K562 (cell line): ENCODE data around the gene PAX5. TPM values are rescaled to one million over a fixed set of nuclear protein-coding genes. Genes with fewer than 3 reads are reported as not detected.

Experiments
- ATAC-seq: fragments of 200-7000 bp; cut with Tn5 transposase; 3 replicates; pipeline ENCODE4 v1.9.1; 2020; ENCODE audit warnings: moderate library complexity
- BruUV-seq: library from RNA; stranded (reverse); fragments of 400-500 nt; replicated peaks from 2 replicates; lab custom pipeline; 2021; lab: Mats Ljungman, UMichigan
- CTCF ChIA-PET: fragments of 300-600 bp; formaldehyde crosslinking; extraction: SDS; loops from one replicate; lab custom pipeline; 2021; ENCODE audit warnings: low intra/inter-chr PET ratio; lab: Yijun Ruan, JAX
- POLR2A ChIA-PET: fragments of 300-600, 350-650 bp; sonication (Branson Sonifier 250); formaldehyde crosslinking; extraction: SDS; loops from one replicate; lab custom pipeline; 2021; ENCODE audit warnings: antibody characterized with exemption, inconsistent platforms; lab: Yijun Ruan, JAX
- DNase-seq, 4 experiments: peaks; one replicate each; pipeline versions ENCODE4 v3.0.0 to v3.0.0-alpha.2; 2011 to 2018; ENCODE audit warnings: low spot score in 3 of 4, mixed read lengths in 3 of 4; ENCODE audit errors: extremely low read depth in 1 of 4
- FAIRE-seq: peaks from 2 replicates; lab custom pipeline; 2011; peaks lifted over from hg19 to GRCh38; lab: Jason Lieb, UNC
- H2AFZ ChIP-seq: 2 replicates; pipeline ENCODE4 v1.6.0; 2011; ENCODE audit warnings: low read depth, low read length, control low read depth, inconsistent platforms
- H3K27ac ChIP-seq: fragments of 200-600 bp; 3 replicates; pipeline ENCODE4 v1.8.0; 2011; ENCODE audit warnings: low read depth, mild to moderate bottlenecking, control low read depth, inconsistent platforms, low read length, moderate library complexity, mixed read lengths; ENCODE audit errors: extremely low read depth
- H3K27me3 ChIP-seq, 2 experiments: fragments of 300-600 bp in 1 of 2; 2 replicates in 1 of 2; 3 replicates in 1 of 2; pipeline versions ENCODE4 v1.6.0 to v1.8.0; 2011; ENCODE audit warnings: inconsistent platforms in 2 of 2, low read length in 2 of 2, mild to moderate bottlenecking in 1 of 2, mixed read lengths in 1 of 2, moderate library complexity in 1 of 2; ENCODE audit not compliant: control insufficient read depth in 2 of 2, insufficient read depth in 2 of 2
- H3K36me3 ChIP-seq: fragments of 300-600 bp; 3 replicates; pipeline ENCODE4 v1.8.0; 2011; ENCODE audit warnings: mild to moderate bottlenecking, low read length, inconsistent platforms; ENCODE audit not compliant: control insufficient read depth, insufficient read depth
- H3K4me1 ChIP-seq, 2 experiments: fragments of 200-600 bp in 1 of 2; replicated peaks in 1 of 2; 2 replicates in 1 of 2; 3 replicates in 1 of 2; pipeline versions ENCODE4 v1.5.1 to v1.8.0; 2011; ENCODE audit warnings: inconsistent platforms in 2 of 2, low read length in 2 of 2, mild to moderate bottlenecking in 1 of 2, mixed read lengths in 1 of 2, moderate library complexity in 1 of 2; ENCODE audit not compliant: control insufficient read depth in 2 of 2, insufficient read depth in 2 of 2
- H3K4me2 ChIP-seq: 2 replicates; pipeline ENCODE4 v1.6.1; 2011; ENCODE audit warnings: low read length, control low read depth, inconsistent platforms, mixed read lengths; ENCODE audit not compliant: insufficient read depth
- H3K4me3 ChIP-seq: fragments of 200-600 bp; sonication (generic), shearing (Covaris generic); 2 replicates; pipeline ENCODE4 v1.5.1; 2016; ENCODE audit warnings: control low read depth, inconsistent platforms
- H3K79me2 ChIP-seq: fragments of 200-600 bp; 3 replicates; pipeline ENCODE4 v1.8.0; 2011; ENCODE audit warnings: low read length, inconsistent platforms; ENCODE audit not compliant: control insufficient read depth, insufficient read depth
- H3K9ac ChIP-seq, 2 experiments: 2 replicates each; pipeline versions ENCODE4 v1.6.0 to v1.6.1; 2011; ENCODE audit warnings: low read depth in 2 of 2, low read length in 2 of 2, control low read depth in 1 of 2, inconsistent platforms in 1 of 2, mild to moderate bottlenecking in 1 of 2, mixed read lengths in 1 of 2; ENCODE audit not compliant: insufficient read depth in 1 of 2
- H3K9me1 ChIP-seq: one replicate; pipeline ENCODE4 v1.6.0; 2011; ENCODE audit warnings: inconsistent platforms, mild to moderate bottlenecking, low read length, moderate library complexity; ENCODE audit not compliant: control insufficient read depth, insufficient read depth
- H3K9me3 ChIP-seq: replicated peaks from 2 replicates; pipeline ENCODE4 v1.5.1; 2011; ENCODE audit warnings: low read depth, low read length, inconsistent platforms; ENCODE audit not compliant: control insufficient read depth, insufficient read depth
- H4K20me1 ChIP-seq: replicated peaks from 2 replicates; pipeline ENCODE4 v1.6.1; 2011; ENCODE audit warnings: low read length, inconsistent platforms, mixed read lengths; ENCODE audit not compliant: control insufficient read depth, insufficient read depth
- CC2D1A ChIP-seq: fragments of 450-650 bp; IDR thresholded peaks from 2 replicates; pipeline ENCODE4 v1.6.1; 2017; ENCODE audit warnings: mild to moderate bottlenecking
- DNMT1 ChIP-seq: fragments of 450-650 bp; IDR thresholded peaks from 2 replicates; pipeline ENCODE4 v1.6.1; 2016; ENCODE audit warnings: antibody characterized with exemption, mild to moderate bottlenecking
- EGR1 ChIP-seq: fragments of 450-650 bp; conservative IDR thresholded peaks from 2 replicates; pipeline ENCODE4 v1.6.1; 2017; ENCODE audit warnings: mild to moderate bottlenecking
- ETV1 ChIP-seq: fragments of 450-650 bp; conservative IDR thresholded peaks from 2 replicates; pipeline ENCODE4 v1.6.1; 2016; ENCODE audit warnings: missing genetic modification characterization, control low read depth, low read depth, missing compliant biosample characterization
- MTF1 ChIP-seq: fragments of 250-450 bp; sonication (Bioruptor Pico); IDR thresholded peaks from 2 replicates; pipeline ENCODE4 v1.9.0; 2021; ENCODE audit warnings: moderate library complexity, mild to moderate bottlenecking, inconsistent platforms, borderline replicate concordance
- OTX1 ChIP-seq: fragments of 450-650 bp; formaldehyde crosslinking; IDR thresholded peaks from 2 replicates; pipeline ENCODE4 v1.4.0; 2022; ENCODE audit warnings: mild to moderate bottlenecking
- PTBP1 ChIP-seq: fragments of 200-400 bp; formaldehyde crosslinking; IDR thresholded peaks from 2 replicates; pipeline ENCODE4 v1.6.1; 2017; ENCODE audit warnings: low read depth, low read length
- RBBP5 ChIP-seq: fragments of 200-600 bp; sonication (generic); IDR thresholded peaks from 2 replicates; pipeline ENCODE4 v1.6.1; 2012; ENCODE audit warnings: borderline replicate concordance, mild to moderate bottlenecking, low read length, control low read depth, inconsistent platforms; ENCODE audit not compliant: insufficient read depth, poor library complexity, severe bottlenecking
- RBM14 ChIP-seq: fragments of 200-400 bp; formaldehyde crosslinking; IDR thresholded peaks from 2 replicates; pipeline ENCODE4 v1.6.1; 2018; ENCODE audit warnings: low read depth, mild to moderate bottlenecking, low read length, moderate library complexity, borderline replicate concordance; ENCODE audit not compliant: insufficient read depth
- RBM22 ChIP-seq: fragments of 200-400 bp; formaldehyde crosslinking; IDR thresholded peaks from 2 replicates; pipeline ENCODE4 v1.6.1; 2018; ENCODE audit warnings: low read length, low read depth; ENCODE audit not compliant: poor library complexity, severe bottlenecking
- TBL1XR1 ChIP-seq, 2 experiments: IDR thresholded peaks; 2 replicates each; pipeline ENCODE4 v1.6.1; 2012; ENCODE audit warnings: improper control_type of control experiment in 2 of 2, low read length in 2 of 2, mild to moderate bottlenecking in 1 of 2
- XRCC4 ChIP-seq: IDR thresholded peaks from one replicate; pipeline ENCODE4 v1.6.1; 2011; ENCODE audit not compliant: insufficient read depth, insufficient read length; ENCODE audit errors: extremely low read depth
- ZNF445 ChIP-seq: fragments of 250-450 bp; sonication (Bioruptor Pico); IDR thresholded peaks from 2 replicates; pipeline ENCODE4 v1.4.0; 2020; ENCODE audit warnings: low read depth, mild to moderate bottlenecking, moderate library complexity
- ZNF717 ChIP-seq: fragments of 250-450 bp; sonication (Bioruptor Pico); IDR thresholded peaks from 2 replicates; pipeline ENCODE4 v1.5.0; 2021
- ZNF766 ChIP-seq: fragments of 200-800 bp; sonication (Bioruptor generic); conservative IDR thresholded peaks from 2 replicates; pipeline ENCODE4 v1.6.1; 2016; ENCODE audit warnings: missing genetic modification characterization, missing compliant biosample characterization
- WGBS: fragments of 100-300 bp; shearing (Covaris generic); methylation state at CpG from one replicate; pipeline ENCODE4 v1.1.6; 2016; ENCODE audit warnings: low coverage, mixed read lengths; ENCODE audit not compliant: insufficient coverage; ENCODE audit errors: missing lambda C conversion rate; 5-methylcytosine and 5-hydroxymethylcytosine counted together
- in situ Hi-C: fragments of 300-500 bp; cut with MboI; formaldehyde crosslinking; loops from 4 replicates; pipeline ENCODE4 v1.15.0; 2018; ENCODE audit warnings: inconsistent platforms, mixed read lengths
- intact Hi-C: fragments of 100-400 bp; cut with micrococcal nuclease; formaldehyde crosslinking; loops from 2 replicates; pipeline ENCODE4 v1.14.2; 2022
- polyA plus RNA-seq, 8 experiments: library from polyadenylated mRNA; depleted of rRNA in 4 of 8; stranded (reverse) in 5 of 8; unstranded in 3 of 8; fragments of >200 nt; fragmentation: Nextera tagmentation in 2 of 8; fragmentation: Illumina TruSeq in 1 of 8; extraction: Ambion mirVana in 2 of 8; extraction: Trizol in 1 of 8; gene quantifications; 2 replicates each; pipeline versions ENCODE4 v1.2.1 to v1.2.3, GENCODE V29; 2011 to 2014; ENCODE audit warnings: inconsistent platforms in 1 of 8, missing spikeins in 1 of 8
- total RNA-seq, 7 experiments: library from RNA; depleted of rRNA in 6 of 7; stranded (reverse); fragments of >200 nt in 6 of 7; fragmentation: Illumina TruSeq in 2 of 7; extraction: Trizol in 2 of 7; gene quantifications; 2 replicates each; pipeline versions ENCODE4 v1.2.1 to v1.2.3, GENCODE V29; 2011 to 2021; ENCODE audit warnings: low replicate concordance in 1 of 7
- TF ChIP-seq, protein P1 (sequence below): fragments of 200-800 bp; sonication (Bioruptor generic); IDR thresholded peaks from 2 replicates; pipeline ENCODE4 v1.6.1; 2017; ENCODE audit warnings: missing genetic modification characterization, missing compliant biosample characterization
- TF ChIP-seq, protein P2 (sequence below), 2 experiments: fragments of 450-650 bp in 1 of 2; sonication (generic) in 1 of 2; formaldehyde crosslinking in 1 of 2; IDR thresholded peaks in 1 of 2; conservative IDR thresholded peaks in 1 of 2; 2 replicates each; pipeline versions ENCODE4 v1.6.1 to v1.8.1; 2016 to 2023; ENCODE audit warnings: mild to moderate bottlenecking in 2 of 2, moderate library complexity in 2 of 2, inconsistent platforms in 1 of 2, missing genetic modification reagents in 1 of 2

The PAX5 gene
- total and polyA plus RNA-seq, 9 of the 15 experiments (the other 6 are each of a cell fraction or from before 2014, with no cell fraction given) = 0.03 to 0.09 TPM; not detected in 7

- in situ Hi-C loops (no loop called here), intact Hi-C loops (loop anchor here (5.0 kb wide), 1 partner anchor 67 kb away; no protein-coding TSS in a partner anchor)
- POLR2A ChIA-PET = interaction anchor here (1.0 kb wide), 1 partner anchor 11 kb away, joined by 3 read pairs; no protein-coding TSS in a partner anchor
Observed at GRCh38 chr9:36864491-36865410, 169.3 kb downstream of the PAX5 start.

More at GRCh38 chr9:36864491-36865410, 169.3 kb downstream of the PAX5 start:
- TF ChIP-seq XRCC4 (no peak), EGR1 (no peak), DNMT1 (no peak), PTBP1 (no peak), RBM22 (no peak), MTF1 (no peak), ZNF766 (no peak), ETV1 (tag) (no peak), ZNF717 (CRISPR knock-in tag) (no peak), RBM14 (no peak), CC2D1A (no peak), OTX1 (CRISPR knock-in tag) (no peak), ZNF445 (CRISPR knock-in tag) (no peak), RBBP5 (no peak), TBL1XR1 (IDR thresholded peaks at IDR 0.05; ENCODE audit: low read length in 2 of 2) (no peak)
- TF ChIP-seq, protein P1, sequence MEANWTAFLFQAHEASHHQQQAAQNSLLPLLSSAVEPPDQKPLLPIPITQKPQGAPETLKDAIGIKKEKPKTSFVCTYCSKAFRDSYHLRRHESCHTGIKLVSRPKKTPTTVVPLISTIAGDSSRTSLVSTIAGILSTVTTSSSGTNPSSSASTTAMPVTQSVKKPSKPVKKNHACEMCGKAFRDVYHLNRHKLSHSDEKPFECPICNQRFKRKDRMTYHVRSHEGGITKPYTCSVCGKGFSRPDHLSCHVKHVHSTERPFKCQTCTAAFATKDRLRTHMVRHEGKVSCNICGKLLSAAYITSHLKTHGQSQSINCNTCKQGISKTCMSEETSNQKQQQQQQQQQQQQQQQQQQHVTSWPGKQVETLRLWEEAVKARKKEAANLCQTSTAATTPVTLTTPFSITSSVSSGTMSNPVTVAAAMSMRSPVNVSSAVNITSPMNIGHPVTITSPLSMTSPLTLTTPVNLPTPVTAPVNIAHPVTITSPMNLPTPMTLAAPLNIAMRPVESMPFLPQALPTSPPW (CRISPR knock-in tag) = no peak
- TF ChIP-seq, protein P2, sequence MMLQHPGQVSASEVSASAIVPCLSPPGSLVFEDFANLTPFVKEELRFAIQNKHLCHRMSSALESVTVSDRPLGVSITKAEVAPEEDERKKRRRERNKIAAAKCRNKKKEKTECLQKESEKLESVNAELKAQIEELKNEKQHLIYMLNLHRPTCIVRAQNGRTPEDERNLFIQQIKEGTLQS (IDR thresholded peaks at IDR 0.05) = no peak
- TF ChIP-seq, protein P2 (CRISPR knock-in tag; conservative IDR thresholded peaks at IDR 0.05) = no peak
- no peaks in the 10 kb centered on the region for H3K79me2 ChIP-seq
- H3K36me3 ChIP-seq = no peaks in the 10 kb centered on the region
- DNase-seq (no peak), FAIRE-seq (no peak), ATAC-seq (no peak)
- no peak overlapping the region for H3K4me2 ChIP-seq
- peaks cover 6 to 51% of the 10 kb centered on the region in 2 experiments; a peak in 3 of 5 replicates for H3K27me3 ChIP-seq
- no peaks in the 10 kb centered on the region; a peak in 1 of 5 replicates for H3K4me1 ChIP-seq
- H3K9ac ChIP-seq = no peak overlapping the region; a peak in 1 of 4 replicates
- CTCF ChIA-PET = no interaction called here
- H3K4me3 ChIP-seq = no peak overlapping the region
- no peak overlapping the region for H2AFZ ChIP-seq
- no peaks in the 10 kb centered on the region for H3K9me3 ChIP-seq
- WGBS = under 1% methylated on average over 18 of the region's 31 CpGs
- no TSS peak for BruUV-seq
- no peaks in the 10 kb centered on the region for H3K9me1 ChIP-seq
- no peaks in the 10 kb centered on the region for H4K20me1 ChIP-seq
- H3K27ac ChIP-seq = no peak overlapping the region
